Spleen (tissue), 11 donors: ENCODE data around the gene TTC16. TPM values are rescaled to one million over a fixed set of nuclear protein-coding genes. Genes with fewer than 3 reads are reported as not detected.

Experiments
- DNase-seq: peaks from one replicate; pipeline ENCODE4 v3.0.0-alpha.2; 2020
- H3K27ac ChIP-seq, 8 donors: fragments of 200-600 bp; sonication (generic) in 7 of 8; 1 replicate in 4 of 8; 2 replicates in 4 of 8; pipeline versions ENCODE4 v1.5.0 to v1.8.0; 2016 to 2021; ENCODE audit warnings: inconsistent platforms in 4 of 8, mild to moderate bottlenecking in 4 of 8, moderate library complexity in 1 of 8
- H3K27me3 ChIP-seq, 7 donors: fragments of 200-600 bp; sonication (generic) in 6 of 7; replicated peaks in 1 of 7; 1 replicate in 4 of 7; 2 replicates in 3 of 7; pipeline versions ENCODE4 v1.5.0 to v1.8.0; 2016 to 2021; ENCODE audit warnings: inconsistent platforms in 3 of 7, mild to moderate bottlenecking in 1 of 7
- H3K36me3 ChIP-seq, 6 donors: fragments of 200-600 bp; sonication (generic) in 5 of 6; 1 replicate in 4 of 6; 2 replicates in 2 of 6; pipeline versions ENCODE4 v1.5.0 to v1.8.0; 2016 to 2021; ENCODE audit warnings: inconsistent platforms in 2 of 6
- H3K4me1 ChIP-seq, 6 donors: fragments of 200-600 bp; sonication (generic) in 5 of 6; 1 replicate in 3 of 6; 2 replicates in 3 of 6; pipeline versions ENCODE4 v1.5.0 to v1.8.0; 2016 to 2021; ENCODE audit warnings: inconsistent platforms in 3 of 6
- H3K4me3 ChIP-seq, 8 donors: fragments of 200-600 bp; sonication (generic) in 7 of 8; 1 replicate in 4 of 8; 2 replicates in 4 of 8; pipeline versions ENCODE4 v1.5.0 to v1.8.0; 2016 to 2021; ENCODE audit warnings: inconsistent platforms in 4 of 8, mild to moderate bottlenecking in 4 of 8, moderate library complexity in 2 of 8
- H3K9me3 ChIP-seq, 8 donors: fragments of 200-600 bp; sonication (generic) in 7 of 8; 1 replicate in 4 of 8; 2 replicates in 4 of 8; pipeline versions ENCODE4 v1.5.0 to v1.8.0; 2016 to 2021; ENCODE audit warnings: inconsistent platforms in 4 of 8
- CTCF ChIP-seq, 11 experiments: fragments of 200-600 bp in 7 of 11; fragments of 450-650 bp in 4 of 11; sonication (generic) in 4 of 11; IDR thresholded peaks in 8 of 11; conservative IDR thresholded peaks in 3 of 11; 1 replicate in 7 of 11; 2 replicates in 4 of 11; pipeline versions ENCODE4 v1.4.0 to v1.8.0; 2016 to 2021; ENCODE audit warnings: antibody characterized with exemption in 11 of 11, inconsistent platforms in 4 of 11, mild to moderate bottlenecking in 1 of 11
- POLR2A ChIP-seq, 3 donors: fragments of 450-650 bp; IDR thresholded peaks; one replicate each; pipeline ENCODE4 v1.5.1; 2017; ENCODE audit warnings: antibody characterized with exemption in 3 of 3, mild to moderate bottlenecking in 1 of 3
- POLR2AphosphoS5 ChIP-seq, 3 donors: sonication (generic); formaldehyde crosslinking; IDR thresholded peaks; one replicate each; pipeline ENCODE4 v1.5.1; 2017; ENCODE audit warnings: antibody characterized with exemption in 3 of 3
- WGBS, 5 donors: extraction: QIAGEN DNeasy Blood & Tissue Kit in 3 of 5; methylation state at CpG; one replicate each; pipeline versions ENCODE4 v1.1.5 to v1.1.7; 2013 to 2018; 5-methylcytosine and 5-hydroxymethylcytosine counted together
- intact Hi-C: fragments of 100-400 bp; cut with DNase I; formaldehyde crosslinking; loops from one replicate; pipeline ENCODE4 v1.15.0; 2023; ENCODE audit warnings: low total_unique reads
- polyA plus RNA-seq, 3 donors: library from polyadenylated mRNA; stranded (reverse); fragments of 200-250 nt; gene quantifications; one replicate each; pipeline ENCODE4 v1.2.1, GENCODE V29; 2013
- total RNA-seq, 7 donors: library from RNA; depleted of rRNA in 3 of 7; stranded (reverse); fragments of >200 nt in 3 of 7; fragmentation: NEBNext Ultra II Directional in 4 of 7; extraction: Animal tissue kit (Norgen Biotek cat#: 25700) in 4 of 7; gene quantifications; one replicate each; pipeline versions ENCODE4 v1.1.0 to v1.2.1, GENCODE V29; 2016 to 2021
- donor health status: healthy with polysubstance abuse.
- donor health status: DM: no; HTN: no; CAD: no; lungs with moderate emphysema.
- donor health status: DM: no; HTN: no; CAD: no.
- donor health status: Bipolar disorder and iron deficiency.
- donor health status: healthy.
- donor health status: DM: no; HTN: no; CAD: no.
- donor health status: DM: yes; HTN: yes; CAD: no.

TTC16 gene
- total and polyA plus RNA-seq, 10 donors: 0.12 to 3.1 (median 1.8) TPM

GRCh38 chr9:127778280-127779135 lies 62.6 kb downstream of the TTC16 start, which contains the start of gene SH2D3C:
Gene SH2D3C (minus strand): TSS chr9:127778666. CDS start chr9:127778627, 39 bp downstream.
- H3K36me3 ChIP-seq: peaks cover 0 to 18% (median 9%) of the 10 kb centered on the region in 6 donors
- DNase-seq: peak; percentile 94
- H3K4me1 ChIP-seq: peaks cover 36 to 99% (median 82%) of the 10 kb centered on the region in 6 donors
- WGBS, 5 donors: 8 to 37% (median 18%) methylated on average over 12 to 13 of the region's 13 CpGs
- intact Hi-C loops: no loop called here
- H3K27me3 ChIP-seq: no peaks in the 10 kb centered on the region
- TF ChIP-seq POLR2AphosphoS5 (IDR thresholded peaks at IDR 0.05): peak; percentile 73 to 83 (median 77)
- peak in 1 of 11 experiments; percentile 9 for TF ChIP-seq CTCF (IDR thresholded peaks at IDR 0.05 in 8 of 11, conservative IDR thresholded peaks at IDR 0.05 in 3 of 11)
- TF ChIP-seq POLR2A (IDR thresholded peaks at IDR 0.05): no peak
- no peaks in the 10 kb centered on the region for H3K9me3 ChIP-seq
- H3K4me3 ChIP-seq: peak within 1 kb of the TSS; percentile 48 to 83 (median 61)
- H3K27ac ChIP-seq: peak within 1 kb of the TSS; percentile 88 to 99 (median 95)

- peaks cover 0 to 10% (median 2%) of the 10 kb centered on the region in 6 donors for H3K36me3 ChIP-seq
- H3K4me1 ChIP-seq: peaks cover 44 to 99% (median 84%) of the 10 kb centered on the region in 6 donors
- intact Hi-C loops: no loop called here
- WGBS, 5 donors: 30 to 48% (median 40%) methylated on average over 16 to 17 of the region's 17 CpGs
- H3K4me3 ChIP-seq: peak overlapping the region in 7 of 8 donors; percentile 53 to 83 (median 61)
- peak; percentile 89 for DNase-seq
- no peaks in the 10 kb centered on the region for H3K27me3 ChIP-seq
- H3K9me3 ChIP-seq: no peaks in the 10 kb centered on the region
- peak overlapping the region; percentile 88 to 99 (median 95) for H3K27ac ChIP-seq
- TF ChIP-seq POLR2AphosphoS5 (IDR thresholded peaks at IDR 0.05): peak; percentile 49 to 79 (median 56)
- no peak for TF ChIP-seq CTCF (IDR thresholded peaks at IDR 0.05 in 8 of 11, conservative IDR thresholded peaks at IDR 0.05 in 3 of 11)
- TF ChIP-seq POLR2A (IDR thresholded peaks at IDR 0.05): no peak
Observed at GRCh38 chr9:127779136-127779981, 63.5 kb downstream of the TTC16 start.

- H3K9me3 ChIP-seq: no peaks in the 10 kb centered on the region
- H3K4me3 ChIP-seq: peak overlapping the region in 1 of 8 donors; percentile 83
- peaks cover 0 to under 1% (median 0%) of the 10 kb centered on the region in 6 donors for H3K36me3 ChIP-seq
- TF ChIP-seq POLR2A (IDR thresholded peaks at IDR 0.05) (no peak), POLR2AphosphoS5 (IDR thresholded peaks at IDR 0.05) (peak in 1 of 3 donors; percentile 29), CTCF (IDR thresholded peaks at IDR 0.05 in 8 of 11, conservative IDR thresholded peaks at IDR 0.05 in 3 of 11) (no peak)
- WGBS, 5 donors: 69 to 81% (median 74%) methylated on average over 13 to 20 of the region's 20 CpGs
- peak; percentile 84 for DNase-seq
- intact Hi-C loops: loop anchor here (5.0 kb wide), 1 partner anchor 43 kb away; the partner anchor contains the start of gene TOR2A
- H3K27ac ChIP-seq: peak overlapping the region; percentile 88 to 99 (median 95)
- H3K4me1 ChIP-seq: peaks cover 50 to 96% (median 81%) of the 10 kb centered on the region in 6 donors
- no peaks in the 10 kb centered on the region for H3K27me3 ChIP-seq
Observed at GRCh38 chr9:127780126-127780885, 64.4 kb downstream of the TTC16 start.
